ENCODE measurements around the gene SLC43A2. TPM values are rescaled to one million over a fixed set of nuclear protein-coding genes. Genes with fewer than 3 reads are reported as not detected.

The SLC43A2 gene
- total RNA-seq, 1 experiment from 2014 or later, result 11.0 TPM

- peaks cover 5% of the 10 kb centered on the region; the same call in 1 of the 2 replicates for H3K36me3 Mint-ChIP-seq
- no peaks in the 10 kb centered on the region for H3K9me3 Mint-ChIP-seq
- DNase-seq (ENCODE audit: low spot score) (no peak), ATAC-seq (no peak)
- no peak overlapping the region for H3K27ac Mint-ChIP-seq
- TF ChIP-seq NFYB (CRISPR knock-in tag; conservative IDR thresholded peaks at IDR 0.05; ENCODE audit: low read depth) (no peak), CREM (CRISPR knock-in tag; IDR thresholded peaks at IDR 0.05) (no peak), ZNF671 (CRISPR knock-in tag; IDR thresholded peaks at IDR 0.05) (no peak), SOX15 (CRISPR knock-in tag; IDR thresholded peaks at IDR 0.05) (no peak), TCF7 (CRISPR knock-in tag; IDR thresholded peaks at IDR 0.05; ENCODE audit: low read depth) (no peak), HMGXB4 (CRISPR knock-in tag; IDR thresholded peaks at IDR 0.05) (no peak)
- ChIA-PET CTCF (no interaction called here), POLR2A (no interaction called here)
- H3K4me1 Mint-ChIP-seq, result peaks cover 34% of the 10 kb centered on the region
- H3K4me3 Mint-ChIP-seq, result no peak overlapping the region
- no peaks in the 10 kb centered on the region for H3K27me3 Mint-ChIP-seq (ENCODE audit: low read depth)
Observed at GRCh38 chr17:1580979-1581676, 47.5 kb downstream of the SLC43A2 start.

GRCh38 chr17:1578029-1578428, 50.6 kb downstream of the SLC43A2 start:
- POLR2A ChIA-PET, result no interaction called here
- no peaks in the 10 kb centered on the region for H3K27me3 Mint-ChIP-seq (ENCODE audit: low read depth)

More at GRCh38 chr17:1578029-1578428, 50.6 kb downstream of the SLC43A2 start:
- no peaks in the 10 kb centered on the region for H3K36me3 Mint-ChIP-seq
- DNase-seq (ENCODE audit: low spot score) (no peak), ATAC-seq (no peak)
- H3K9me3 Mint-ChIP-seq, result no peaks in the 10 kb centered on the region
- CTCF ChIA-PET, result interaction anchor here (0.6 to 7.9 kb wide), 4 partner anchors 8 to 252 kb away, joined by 4 to 240 read pairs (median 68); partner anchors contain the start of genes RILP, RPA1, SCARF1 and SLC43A2
- peaks cover 29% of the 10 kb centered on the region for H3K4me1 Mint-ChIP-seq
- H3K27ac Mint-ChIP-seq, result peak overlapping the region; percentile 83
- H3K4me3 Mint-ChIP-seq, result no peak overlapping the region
- TF ChIP-seq NFATC4 (CRISPR knock-in tag; IDR thresholded peaks at IDR 0.05) (no peak), ZBTB43 (CRISPR knock-in tag; IDR thresholded peaks at IDR 0.05) (no peak), E2F5 (CRISPR knock-in tag; IDR thresholded peaks at IDR 0.05) (no peak), OVOL2 (CRISPR knock-in tag; IDR thresholded peaks at IDR 0.05; ENCODE audit: borderline replicate concordance) (no peak), TEAD1 (CRISPR knock-in tag; IDR thresholded peaks at IDR 0.05) (no peak), ZBTB21 (CRISPR knock-in tag; IDR thresholded peaks at IDR 0.05; ENCODE audit: borderline replicate concordance) (no peak), SOX15 (CRISPR knock-in tag; IDR thresholded peaks at IDR 0.05) (no peak), ATF1 (CRISPR knock-in tag; IDR thresholded peaks at IDR 0.05) (no peak), PRRX2 (CRISPR knock-in tag; IDR thresholded peaks at IDR 0.05) (no peak), ATF2 (CRISPR knock-in tag; IDR thresholded peaks at IDR 0.05; ENCODE audit: borderline replicate concordance, low read depth) (no peak), ETV6 (CRISPR knock-in tag; IDR thresholded peaks at IDR 0.05) (no peak), CREB1 (CRISPR knock-in tag; IDR thresholded peaks at IDR 0.05) (no peak), IRF2 (CRISPR knock-in tag; IDR thresholded peaks at IDR 0.05; ENCODE audit: borderline replicate concordance, low read depth) (no peak), ZNF671 (CRISPR knock-in tag; IDR thresholded peaks at IDR 0.05) (no peak), TEAD4 (CRISPR knock-in tag; IDR thresholded peaks at IDR 0.05) (no peak)
